ENCODE measurements around the gene GUCY1A2. TPM values are rescaled to one million over a fixed set of nuclear protein-coding genes. Genes with fewer than 3 reads are reported as not detected.

GUCY1A2 gene
- total and polyA plus RNA-seq, 8 donors, result 15.6 to 32.7 (median 26.2) TPM

- H3K9me3 ChIP-seq, result no peaks in the 10 kb centered on the region
- no peaks in the 10 kb centered on the region for H3K36me3 ChIP-seq
- TF ChIP-seq, protein P1, sequence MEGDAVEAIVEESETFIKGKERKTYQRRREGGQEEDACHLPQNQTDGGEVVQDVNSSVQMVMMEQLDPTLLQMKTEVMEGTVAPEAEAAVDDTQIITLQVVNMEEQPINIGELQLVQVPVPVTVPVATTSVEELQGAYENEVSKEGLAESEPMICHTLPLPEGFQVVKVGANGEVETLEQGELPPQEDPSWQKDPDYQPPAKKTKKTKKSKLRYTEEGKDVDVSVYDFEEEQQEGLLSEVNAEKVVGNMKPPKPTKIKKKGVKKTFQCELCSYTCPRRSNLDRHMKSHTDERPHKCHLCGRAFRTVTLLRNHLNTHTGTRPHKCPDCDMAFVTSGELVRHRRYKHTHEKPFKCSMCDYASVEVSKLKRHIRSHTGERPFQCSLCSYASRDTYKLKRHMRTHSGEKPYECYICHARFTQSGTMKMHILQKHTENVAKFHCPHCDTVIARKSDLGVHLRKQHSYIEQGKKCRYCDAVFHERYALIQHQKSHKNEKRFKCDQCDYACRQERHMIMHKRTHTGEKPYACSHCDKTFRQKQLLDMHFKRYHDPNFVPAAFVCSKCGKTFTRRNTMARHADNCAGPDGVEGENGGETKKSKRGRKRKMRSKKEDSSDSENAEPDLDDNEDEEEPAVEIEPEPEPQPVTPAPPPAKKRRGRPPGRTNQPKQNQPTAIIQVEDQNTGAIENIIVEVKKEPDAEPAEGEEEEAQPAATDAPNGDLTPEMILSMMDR (IDR thresholded peaks at IDR 0.05), result no peak
- intact Hi-C loops (cut with DNase I), result no loop called here
- ATAC-seq (no peak), DNase-seq (no peak)
- peaks cover 20 to 56% of the 10 kb centered on the region in 2 donors for H3K27me3 ChIP-seq
- no peak overlapping the region for H3K27ac ChIP-seq
- no peaks in the 10 kb centered on the region for H3K4me1 ChIP-seq
- H3K4me3 ChIP-seq, result no peak overlapping the region
Observed at GRCh38 chr11:107014871-107015270, 3.4 kb downstream of the GUCY1A2 start.

- no peak overlapping the region for H3K4me3 ChIP-seq
- intact Hi-C loops (cut with DNase I), result no loop called here
- no peaks in the 10 kb centered on the region for H3K4me1 ChIP-seq
- no peaks in the 10 kb centered on the region for H3K36me3 ChIP-seq
- no peak for DNase-seq
- no peaks in the 10 kb centered on the region for H3K9me3 ChIP-seq
- TF ChIP-seq, protein P1 (IDR thresholded peaks at IDR 0.05), result no peak
- no peak for ATAC-seq
- peaks cover 3 to 28% of the 10 kb centered on the region in 2 donors for H3K27me3 ChIP-seq
- no peak overlapping the region for H3K27ac ChIP-seq
Observed at GRCh38 chr11:107011977-107012376, 6.3 kb downstream of the GUCY1A2 start.

GRCh38 chr11:107009190-107009589, 9.1 kb downstream of the GUCY1A2 start:
- DNase-seq (no peak), ATAC-seq (no peak)
- Histone ChIP-seq H3K9me3 (no peaks in the 10 kb centered on the region), H3K27me3 (no peaks in the 10 kb centered on the region), H3K27ac (no peak overlapping the region), H3K36me3 (no peaks in the 10 kb centered on the region), H3K4me1 (no peaks in the 10 kb centered on the region), H3K4me3 (no peak overlapping the region)
- intact Hi-C loops (cut with DNase I), result no loop called here
- TF ChIP-seq, protein P1 (IDR thresholded peaks at IDR 0.05), result no peak

- H3K4me3 ChIP-seq, result no peak overlapping the region
- no peaks in the 10 kb centered on the region for H3K9me3 ChIP-seq
- TF ChIP-seq, protein P1 (IDR thresholded peaks at IDR 0.05), result no peak
- H3K36me3 ChIP-seq, result no peaks in the 10 kb centered on the region
- intact Hi-C loops (cut with DNase I), result no loop called here
- no peaks in the 10 kb centered on the region for H3K27me3 ChIP-seq
- no peak for ATAC-seq
- DNase-seq, result no peak
- H3K27ac ChIP-seq, result no peak overlapping the region
- no peaks in the 10 kb centered on the region for H3K4me1 ChIP-seq
Observed at GRCh38 chr11:107006076-107006833, 12.0 kb downstream of the GUCY1A2 start.

- H3K36me3 ChIP-seq, result no peaks in the 10 kb centered on the region
- intact Hi-C loops (cut with DNase I), result no loop called here
- no peak for DNase-seq
- TF ChIP-seq, protein P1 (IDR thresholded peaks at IDR 0.05), result no peak
- H3K4me1 ChIP-seq, result no peaks in the 10 kb centered on the region
- H3K9me3 ChIP-seq, result no peaks in the 10 kb centered on the region
- H3K27me3 ChIP-seq, result no peaks in the 10 kb centered on the region
- H3K27ac ChIP-seq, result no peak overlapping the region
- ATAC-seq, result no peak
- no peak overlapping the region for H3K4me3 ChIP-seq
Observed at GRCh38 chr11:106999196-106999595, 19.1 kb downstream of the GUCY1A2 start.

Measured in left lung (tissue), 10 donors.